CD4-positive, alpha-beta T cell treated with Interleukin-12 subunit alpha and Interleukin-12 subunit beta, for 1 hour (primary cell): ENCODE measurements around the gene NDUFB11.

Experiments used
- DNase-seq: peaks from one replicate; pipeline ENCODE4 v3.0.0-alpha.2; 2020

Gene NDUFB11

GRCh38 chrX:47144626-47145394, at the start of gene NDUFB11, which contains the start of gene RBM10:
TSS of gene NDUFB11 (minus strand) at chrX:47144702. CDS start at chrX:47144679, 23 bp downstream.
TSS of gene RBM10 (plus strand) at chrX:47145221. CDS start at chrX:47147482, 2,261 bp downstream.
- DNase-seq: peak; percentile 93

DNA sequence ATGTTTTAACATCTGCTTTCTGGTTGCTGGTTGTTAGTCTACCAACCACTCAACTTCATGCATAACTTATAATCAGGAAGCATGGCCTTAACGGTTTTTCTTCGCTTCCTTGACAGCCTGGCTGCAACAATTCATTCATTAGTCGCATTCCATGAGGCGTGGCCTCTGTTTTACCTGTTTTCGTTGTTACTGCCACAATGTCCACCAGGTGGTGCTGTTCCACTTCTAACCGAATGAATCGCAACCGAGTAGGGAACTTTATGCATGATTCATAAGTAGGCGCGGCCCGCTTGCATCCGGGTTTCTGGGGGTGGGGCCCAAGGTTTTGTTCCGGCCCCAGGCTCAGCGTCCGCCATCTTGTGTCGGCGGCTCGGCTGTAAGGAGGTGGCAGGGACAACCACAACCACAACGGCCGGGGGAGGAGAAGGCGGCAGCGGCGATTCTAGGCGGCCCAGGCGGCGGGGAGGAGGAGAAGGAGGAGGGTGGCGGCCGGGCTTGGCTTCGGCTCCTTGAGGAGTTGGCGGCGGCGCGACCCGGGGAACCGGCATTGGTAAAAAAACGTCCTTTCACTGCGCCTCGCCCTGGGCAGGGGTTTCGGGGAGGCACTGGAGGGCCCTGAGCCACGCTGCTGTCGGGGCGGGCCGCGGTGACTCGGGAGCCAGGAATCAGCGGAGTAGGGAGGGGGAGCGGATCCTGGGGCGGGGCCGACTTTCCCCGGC, 49.1 kb upstream of the NDUFB11 start, which contains the start of gene UBA1:
TSS of gene UBA1 (plus strand) at position 355 of the 719 bp plus-strand sequence. CDS start 4,974 bp downstream, outside the sequence.
- DNase-seq: peak; percentile 94

DNA sequence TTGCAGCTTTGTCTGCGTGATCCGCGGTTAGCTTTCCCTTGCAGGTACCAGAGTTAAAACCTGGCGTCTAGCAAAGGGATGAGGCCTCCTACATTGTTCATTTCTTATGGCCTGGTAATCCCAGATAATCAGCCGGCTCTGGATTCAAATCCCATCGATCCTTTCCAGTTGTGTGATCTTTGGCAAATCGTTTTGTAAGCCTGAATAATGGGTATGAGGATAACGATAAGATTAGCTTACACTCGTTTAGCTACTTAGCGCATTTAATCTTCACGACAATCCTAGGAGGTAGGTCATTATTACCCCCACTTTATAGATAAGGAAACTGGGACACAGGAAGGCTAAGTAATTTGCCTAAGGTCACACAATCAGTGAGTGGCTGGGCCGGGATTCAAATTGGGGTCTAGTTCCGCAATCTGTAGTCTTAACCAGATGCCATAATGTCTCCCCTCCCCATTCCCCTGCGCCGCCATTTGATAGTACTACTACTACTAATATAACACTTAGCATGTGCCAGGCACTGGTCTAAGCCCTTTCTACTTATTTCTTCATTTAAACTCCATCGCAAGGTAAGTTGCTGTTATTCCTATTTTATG, 47.4 kb upstream of the NDUFB11 start:
- DNase-seq: no peak

GRCh38 chrX:47191331-47191730, 46.8 kb upstream of the NDUFB11 start:
- peak; percentile 58 for DNase-seq

GRCh38 chrX:47190445-47191269, 46.2 kb upstream of the NDUFB11 start:
- DNase-seq: peak; percentile 89

GRCh38 chrX:47189906-47190305, 45.4 kb upstream of the NDUFB11 start:
- DNase-seq: no peak

DNA sequence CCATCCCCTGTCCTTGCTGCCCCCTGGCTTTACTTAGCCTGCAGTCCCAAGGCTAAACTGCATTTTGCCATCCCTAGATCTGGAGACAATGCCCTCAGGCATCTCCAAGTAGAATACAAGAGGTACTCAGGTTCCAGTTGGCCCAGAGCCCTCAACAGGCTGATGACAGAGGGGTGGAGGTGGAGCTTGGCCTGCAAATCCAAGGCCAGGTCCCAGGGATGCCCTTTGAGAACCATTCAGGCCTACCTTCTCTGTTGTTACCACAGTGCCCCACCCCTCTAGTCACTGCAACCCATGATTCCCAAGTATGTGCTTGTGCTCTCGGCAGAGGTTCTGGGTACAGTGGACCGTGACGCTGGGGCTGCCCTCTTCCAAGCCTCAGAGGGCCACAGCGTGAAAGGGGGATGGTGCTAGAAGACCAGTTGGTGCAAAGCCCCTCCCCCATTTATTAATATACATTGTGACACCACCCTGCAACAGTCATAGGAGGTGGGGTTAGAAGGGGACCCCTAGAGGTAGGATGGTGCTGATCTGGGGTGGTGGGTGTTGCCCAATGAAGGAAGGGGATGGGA, 42.7 kb upstream of the NDUFB11 start:
- no peak for DNase-seq

DNA sequence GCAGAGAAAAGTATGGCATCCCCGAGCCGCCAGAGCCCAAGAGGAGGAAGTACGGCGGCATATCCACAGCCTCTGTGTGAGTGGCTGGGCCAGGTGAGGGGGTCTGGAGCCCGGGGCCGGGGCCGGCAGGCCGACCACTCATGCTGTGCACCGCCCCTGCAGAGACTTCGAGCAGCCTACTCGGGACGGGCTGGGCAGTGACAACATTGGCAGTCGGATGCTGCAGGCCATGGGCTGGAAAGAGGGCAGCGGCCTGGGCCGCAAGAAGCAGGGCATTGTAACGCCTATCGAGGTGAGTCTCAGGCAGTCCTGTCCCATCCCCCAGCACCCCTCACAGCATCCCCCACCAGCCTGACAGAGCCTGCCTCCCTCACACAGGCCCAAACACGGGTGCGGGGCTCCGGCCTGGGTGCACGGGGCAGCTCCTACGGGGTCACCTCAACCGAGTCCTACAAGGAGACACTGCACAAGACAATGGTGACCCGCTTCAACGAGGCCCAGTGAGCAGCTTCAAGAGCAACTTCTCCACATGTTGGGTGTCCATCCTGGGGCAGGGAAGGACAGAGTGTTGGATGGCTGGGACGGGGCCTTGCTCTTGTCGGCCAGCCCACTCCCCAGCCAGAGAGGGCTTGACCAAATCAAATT, 41.7 kb upstream of the NDUFB11 start:
- DNase-seq: no peak

- no peak for DNase-seq
Measured at GRCh38 chrX:47185241-47185640, 40.7 kb upstream of the NDUFB11 start.

GRCh38 chrX:47184486-47184885, 40.0 kb upstream of the NDUFB11 start:
- DNase-seq: no peak

DNA sequence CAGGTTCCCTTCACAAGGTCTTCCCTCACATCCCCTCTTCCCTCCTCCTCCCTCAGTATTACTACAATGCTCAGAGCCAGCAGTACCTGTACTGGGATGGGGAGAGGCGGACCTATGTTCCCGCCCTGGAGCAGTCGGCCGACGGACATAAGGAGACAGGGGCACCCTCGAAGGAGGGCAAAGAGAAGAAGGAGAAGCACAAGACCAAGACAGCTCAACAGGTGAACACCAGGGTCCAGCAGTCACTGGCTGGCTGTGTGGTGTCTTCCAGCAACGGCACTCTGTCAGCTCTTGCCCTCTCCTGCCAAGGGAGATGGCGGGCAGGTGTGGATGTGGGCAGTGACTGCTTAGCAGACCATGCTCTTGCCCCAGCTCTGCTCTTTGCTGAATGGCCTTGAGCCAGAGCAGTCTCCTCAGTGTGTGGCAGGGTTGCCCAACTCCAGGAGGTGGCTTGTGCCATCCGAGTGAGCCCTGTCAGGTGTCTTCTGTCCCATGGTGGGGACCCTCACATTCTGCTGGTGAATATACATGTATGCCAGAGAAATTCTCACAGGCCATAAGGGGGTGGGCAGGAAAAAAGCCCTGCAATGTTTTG, 37.7 kb upstream of the NDUFB11 start:
- DNase-seq: no peak

DNA sequence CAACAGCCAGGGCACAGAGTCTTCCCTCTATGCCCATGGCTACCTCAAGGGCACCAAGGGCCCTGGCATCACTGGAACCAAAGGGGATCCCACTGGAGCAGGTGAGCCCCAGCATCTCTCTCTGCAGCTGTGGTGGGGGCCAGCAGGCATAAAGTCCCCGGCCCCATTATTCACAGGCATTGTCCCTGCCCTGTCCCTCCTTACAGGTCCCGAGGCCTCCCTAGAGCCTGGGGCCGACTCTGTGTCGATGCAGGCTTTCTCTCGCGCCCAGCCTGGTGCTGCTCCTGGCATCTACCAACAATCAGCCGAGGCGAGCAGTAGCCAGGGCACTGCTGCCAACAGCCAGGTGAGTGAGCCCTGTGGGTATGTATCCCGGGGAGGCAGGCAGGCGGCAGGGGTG, 36.8 kb upstream of the NDUFB11 start:
- no peak for DNase-seq

DNA sequence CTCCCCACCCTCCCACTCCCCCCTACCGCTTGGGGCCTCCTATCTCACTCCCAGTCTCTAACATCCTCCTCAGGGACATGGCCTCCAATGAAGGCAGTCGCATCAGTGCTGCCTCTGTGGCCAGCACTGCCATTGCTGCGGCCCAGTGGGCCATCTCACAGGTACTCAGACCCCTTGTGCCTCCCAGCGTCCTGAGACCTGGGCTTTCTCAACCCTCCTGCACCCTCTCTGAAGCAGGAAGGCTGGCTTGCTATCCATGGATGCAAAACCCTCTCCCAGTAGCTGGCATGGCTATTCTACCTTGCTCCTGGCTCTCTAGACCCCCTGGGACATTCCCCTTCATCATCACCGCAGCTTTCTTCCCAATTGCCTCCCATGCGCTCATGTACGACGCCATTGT, 35.8 kb upstream of the NDUFB11 start:
- DNase-seq: no peak

GRCh38 chrX:47179928-47180255, 35.4 kb upstream of the NDUFB11 start:
- no peak for DNase-seq

- no peak for DNase-seq
Measured at GRCh38 chrX:47179221-47179927, 34.9 kb upstream of the NDUFB11 start.

GRCh38 chrX:47178337-47178736, 33.8 kb upstream of the NDUFB11 start:
- no peak for DNase-seq

DNA sequence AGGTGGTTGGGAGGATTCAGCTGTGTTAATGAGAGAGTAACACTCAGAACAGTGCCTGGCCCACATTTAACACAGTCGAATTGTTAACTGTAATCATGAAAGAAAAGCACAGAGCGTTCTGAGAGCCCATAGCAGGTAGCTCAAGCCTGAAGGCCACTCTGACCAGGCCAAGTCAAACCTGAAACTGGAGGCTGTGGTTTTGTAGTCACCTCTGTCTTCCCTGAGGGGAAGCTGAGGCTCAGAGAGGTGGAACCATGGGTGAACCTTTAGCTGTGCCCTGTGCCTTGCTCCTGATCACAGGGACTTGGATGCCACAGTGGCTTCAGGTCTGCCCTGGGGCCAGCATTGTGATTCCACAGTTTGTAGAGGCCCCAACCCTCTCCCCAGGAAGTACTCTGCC, 32.6 kb upstream of the NDUFB11 start:
- no peak for DNase-seq

DNA sequence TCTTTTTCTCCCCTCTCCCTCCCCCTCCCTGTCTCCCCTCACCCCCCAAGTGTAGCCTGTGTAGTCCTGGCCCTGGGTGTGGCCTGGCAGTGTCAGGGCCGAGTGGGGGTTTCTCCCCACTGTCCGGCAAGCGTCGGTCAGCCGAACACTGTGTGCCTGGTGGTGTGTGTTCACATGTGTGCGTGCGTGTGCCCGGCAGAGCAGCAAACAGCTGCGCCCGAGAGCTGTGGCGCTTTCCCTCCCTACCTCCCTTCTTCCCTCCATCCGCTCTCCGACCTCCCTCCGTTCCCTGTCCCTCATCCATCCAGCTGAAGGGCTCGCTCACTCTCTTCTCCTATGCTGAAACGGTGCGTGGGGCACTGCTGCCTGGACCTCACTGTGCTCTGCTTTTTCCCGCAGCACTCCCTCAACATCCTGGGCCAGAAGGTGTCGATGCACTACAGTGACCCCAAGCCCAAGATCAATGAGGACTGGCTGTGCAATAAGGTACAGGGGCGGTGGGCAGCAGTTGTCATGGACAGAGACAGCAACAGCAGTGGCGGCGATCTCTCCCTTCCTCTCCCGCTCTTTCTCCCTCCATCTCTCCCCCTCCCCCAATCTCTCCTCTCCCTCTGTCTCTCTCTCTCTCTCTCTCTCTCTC, 31.7 kb upstream of the NDUFB11 start:
- DNase-seq: no peak

DNA sequence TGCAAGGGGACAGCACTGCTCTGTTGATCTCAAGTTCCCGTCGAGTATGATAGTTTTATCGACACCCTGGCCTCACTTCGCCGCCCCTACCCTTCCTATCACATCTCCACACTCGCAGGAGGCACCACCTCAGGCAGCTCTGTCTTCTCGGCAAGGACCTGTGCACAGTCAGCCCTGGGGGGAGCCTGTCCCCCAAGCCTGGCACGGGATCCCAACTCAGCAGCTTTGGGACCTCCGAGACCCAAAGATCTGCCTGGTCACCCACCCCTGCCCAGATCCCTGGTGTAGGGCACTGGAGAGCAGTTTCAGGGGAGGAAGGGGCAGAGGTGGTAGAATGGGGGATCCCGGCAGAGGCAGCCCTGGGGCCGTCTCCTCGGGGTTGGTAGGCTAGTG, 31.1 kb upstream of the NDUFB11 start:
- DNase-seq: no peak

DNA sequence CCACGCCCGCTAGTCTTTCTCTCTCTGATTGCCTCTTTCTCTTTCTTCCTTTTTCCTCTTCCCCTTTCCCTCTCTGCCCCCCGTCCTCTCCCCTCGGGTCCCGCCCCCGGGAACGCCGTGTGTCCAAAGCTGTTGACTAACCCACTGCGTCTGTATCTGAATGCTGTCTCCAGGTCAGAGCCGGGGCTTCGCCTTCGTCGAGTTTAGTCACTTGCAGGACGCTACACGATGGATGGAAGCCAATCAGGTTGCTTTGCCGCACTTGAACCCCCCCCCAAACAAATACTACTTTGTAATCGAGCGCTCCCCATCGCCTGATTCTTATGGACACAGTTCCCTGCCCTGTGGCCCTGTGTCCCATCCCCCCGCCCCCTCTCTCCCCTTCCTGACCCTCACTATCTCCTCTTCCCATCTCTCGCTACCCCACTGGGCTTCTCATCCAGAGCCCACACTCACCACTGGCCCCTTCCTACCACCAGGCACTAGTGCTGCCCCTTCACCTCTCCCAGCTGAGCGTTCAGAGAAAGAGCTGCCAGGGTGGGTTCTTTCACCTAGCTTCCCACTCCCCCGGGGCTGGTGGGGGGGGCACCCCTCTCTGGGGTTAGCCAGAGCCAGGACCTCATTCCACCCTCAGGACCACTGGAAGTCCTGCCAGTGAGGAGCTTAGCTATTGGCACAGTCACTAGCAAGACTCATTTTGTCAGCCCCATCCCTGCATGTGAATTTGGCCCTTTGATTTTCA, 30.5 kb upstream of the NDUFB11 start:
- DNase-seq: no peak
